ENCODE results near the gene FER.

GRCh38 chr5:109030360-109031143 is 282.9 kb downstream of the FER start:
- TF ChIP-seq EZH2 (IDR thresholded peaks at IDR 0.05; ENCODE audit: borderline replicate concordance, low read depth, low read length) (no peak), ZBTB33 (CRISPR knock-in tag; IDR thresholded peaks at IDR 0.05) (no peak), NCOR1 (IDR thresholded peaks at IDR 0.05) (no peak), BHLHE40 (IDR thresholded peaks at IDR 0.05; ENCODE audit: low read length) (no peak), ZNF398 (CRISPR knock-in tag; IDR thresholded peaks at IDR 0.05) (no peak), ZFX (CRISPR knock-in tag; IDR thresholded peaks at IDR 0.05) (no peak), ARID4B (CRISPR knock-in tag; IDR thresholded peaks at IDR 0.05) (no peak), USF1 (CRISPR knock-in tag; IDR thresholded peaks at IDR 0.05) (no peak)
